K562 (cell line): Measurements from ENCODE around the gene LAMA5. TPM values are rescaled to one million over a fixed set of nuclear protein-coding genes. Genes with fewer than 3 reads are reported as not detected.

Experiments
- CREB3 ChIP-seq: fragments of 450-650 bp; conservative IDR thresholded peaks from 2 replicates; pipeline ENCODE4 v1.6.1; 2016; ENCODE audit warnings: missing genetic modification characterization, low read depth, mild to moderate bottlenecking, missing compliant biosample characterization, moderate library complexity
- E4F1 ChIP-seq: fragments of 250-450 bp; sonication (Bioruptor Pico); IDR thresholded peaks from 2 replicates; pipeline ENCODE4 v1.5.0; 2021; ENCODE audit warnings: mild to moderate bottlenecking, borderline replicate concordance
- HDAC8 ChIP-seq: fragments of 450-650 bp; IDR thresholded peaks from 2 replicates; pipeline ENCODE4 v1.6.1; 2016; ENCODE audit warnings: mild to moderate bottlenecking, missing genetic modification characterization, moderate library complexity, missing compliant biosample characterization
- HNRNPLL ChIP-seq: fragments of 200-400 bp; formaldehyde crosslinking; IDR thresholded peaks from 2 replicates; pipeline ENCODE4 v1.6.1; 2017; ENCODE audit warnings: low read length, low read depth, mild to moderate bottlenecking; ENCODE audit not compliant: poor library complexity, severe bottlenecking
- HNRNPUL1 ChIP-seq: fragments of 200-400 bp; formaldehyde crosslinking; IDR thresholded peaks from 2 replicates; pipeline ENCODE4 v1.6.1; 2017; ENCODE audit warnings: low read length
- HSF4 ChIP-seq: fragments of 250-450 bp; sonication (Bioruptor Pico); IDR thresholded peaks from 2 replicates; pipeline ENCODE4 v2.1.2; 2022; ENCODE audit warnings: mild to moderate bottlenecking, moderate library complexity, borderline replicate concordance
- NR2F6 ChIP-seq: fragments of 450-650 bp; formaldehyde crosslinking; IDR thresholded peaks from 2 replicates; pipeline ENCODE4 v1.4.0; 2020; ENCODE audit warnings: mild to moderate bottlenecking
- POLR2AphosphoS2 ChIP-seq: IDR thresholded peaks from 2 replicates; pipeline ENCODE4 v1.6.1; 2012; ENCODE audit warnings: low read length, improper control_type of control experiment
- PURB ChIP-seq: sonication (generic); formaldehyde crosslinking; IDR thresholded peaks from 2 replicates; pipeline ENCODE4 v1.9.0; 2021; ENCODE audit warnings: low read depth, mild to moderate bottlenecking, missing genetic modification reagents
- SIN3A ChIP-seq, 2 experiments: fragments of 150-350 bp in 1 of 2; IDR thresholded peaks; 2 replicates each; pipeline ENCODE4 v1.6.1; 2011 to 2016; ENCODE audit warnings: borderline replicate concordance in 2 of 2, low read depth in 2 of 2, low read length in 2 of 2, mild to moderate bottlenecking in 2 of 2, moderate library complexity in 2 of 2; ENCODE audit not compliant: control insufficient read depth in 1 of 2
- SNIP1 ChIP-seq: fragments of 450-650 bp; IDR thresholded peaks from 2 replicates; pipeline ENCODE4 v1.7.1; 2017; ENCODE audit warnings: low read depth, mild to moderate bottlenecking
- TAL1 ChIP-seq: fragments of 450-650 bp; IDR thresholded peaks from 2 replicates; pipeline ENCODE4 v1.6.1; 2016; ENCODE audit warnings: mild to moderate bottlenecking
- TRIM28 ChIP-seq: fragments of 450-650 bp; IDR thresholded peaks from 2 replicates; pipeline ENCODE4 v1.6.1; 2017
- ZFX ChIP-seq: sonication (generic); formaldehyde crosslinking; IDR thresholded peaks from 2 replicates; pipeline ENCODE4 v1.8.0; 2022; ENCODE audit warnings: mild to moderate bottlenecking, missing genetic modification reagents, moderate library complexity
- ZNF830 ChIP-seq: fragments of 250-450 bp; sonication (Bioruptor Pico); IDR thresholded peaks from 2 replicates; pipeline ENCODE4 v1.5.0; 2021; ENCODE audit warnings: mild to moderate bottlenecking
- polyA plus RNA-seq, 8 experiments: library from polyadenylated mRNA; depleted of rRNA in 4 of 8; stranded (reverse) in 5 of 8; unstranded in 3 of 8; fragments of >200 nt; fragmentation: Nextera tagmentation in 2 of 8; fragmentation: Illumina TruSeq in 1 of 8; extraction: Ambion mirVana in 2 of 8; extraction: Trizol in 1 of 8; gene quantifications; 2 replicates each; pipeline versions ENCODE4 v1.2.1 to v1.2.3, GENCODE V29; 2011 to 2014; ENCODE audit warnings: inconsistent platforms in 1 of 8, missing spikeins in 1 of 8
- total RNA-seq, 7 experiments: library from RNA; depleted of rRNA in 6 of 7; stranded (reverse); fragments of >200 nt in 6 of 7; fragmentation: Illumina TruSeq in 2 of 7; extraction: Trizol in 2 of 7; gene quantifications; 2 replicates each; pipeline versions ENCODE4 v1.2.1 to v1.2.3, GENCODE V29; 2011 to 2021; ENCODE audit warnings: low replicate concordance in 1 of 7
- TF ChIP-seq, protein P1 (sequence below): fragments of 450-650 bp; IDR thresholded peaks from 2 replicates; pipeline ENCODE4 v1.6.1; 2016; ENCODE audit warnings: antibody characterized with exemption
- TF ChIP-seq, protein P2 (sequence below): sonication (generic); formaldehyde crosslinking; IDR thresholded peaks from 2 replicates; pipeline ENCODE4 v1.8.1; 2023; ENCODE audit warnings: mild to moderate bottlenecking, missing genetic modification reagents
- TF ChIP-seq, protein P3 (sequence below): fragments of 450-650 bp; formaldehyde crosslinking; IDR thresholded peaks from 2 replicates; pipeline ENCODE4 v1.4.0; 2020; ENCODE audit warnings: mild to moderate bottlenecking

Gene LAMA5
- total and polyA plus RNA-seq, 9 of the 15 experiments (the other 6 are each of a cell fraction or from before 2014, with no cell fraction given) = 0.31 to 101 (median 7.8) TPM

- no peak for TF ChIP-seq E4F1 (CRISPR knock-in tag)
- TF ChIP-seq TRIM28 = no peak
- TF ChIP-seq NR2F6 (CRISPR knock-in tag) = no peak
- no peak for TF ChIP-seq ZFX
- no peak for TF ChIP-seq TAL1
- TF ChIP-seq, protein P1, sequence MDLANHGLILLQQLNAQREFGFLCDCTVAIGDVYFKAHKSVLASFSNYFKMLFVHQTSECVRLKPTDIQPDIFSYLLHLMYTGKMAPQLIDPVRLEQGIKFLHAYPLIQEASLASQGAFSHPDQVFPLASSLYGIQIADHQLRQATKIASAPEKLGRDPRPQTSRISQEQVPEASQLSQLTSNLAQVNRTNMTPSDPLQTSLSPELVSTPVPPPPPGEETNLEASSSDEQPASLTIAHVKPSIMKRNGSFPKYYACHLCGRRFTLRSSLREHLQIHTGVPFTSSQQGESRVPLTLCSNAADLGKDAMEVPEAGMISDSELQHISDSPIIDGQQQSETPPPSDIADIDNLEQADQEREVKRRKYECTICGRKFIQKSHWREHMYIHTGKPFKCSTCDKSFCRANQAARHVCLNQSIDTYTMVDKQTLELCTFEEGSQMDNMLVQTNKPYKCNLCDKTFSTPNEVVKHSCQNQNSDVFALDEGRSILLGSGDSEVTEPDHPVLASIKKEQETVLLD = no peak
- TF ChIP-seq PURB (CRISPR knock-in tag) = no peak
- TF ChIP-seq, protein P2, sequence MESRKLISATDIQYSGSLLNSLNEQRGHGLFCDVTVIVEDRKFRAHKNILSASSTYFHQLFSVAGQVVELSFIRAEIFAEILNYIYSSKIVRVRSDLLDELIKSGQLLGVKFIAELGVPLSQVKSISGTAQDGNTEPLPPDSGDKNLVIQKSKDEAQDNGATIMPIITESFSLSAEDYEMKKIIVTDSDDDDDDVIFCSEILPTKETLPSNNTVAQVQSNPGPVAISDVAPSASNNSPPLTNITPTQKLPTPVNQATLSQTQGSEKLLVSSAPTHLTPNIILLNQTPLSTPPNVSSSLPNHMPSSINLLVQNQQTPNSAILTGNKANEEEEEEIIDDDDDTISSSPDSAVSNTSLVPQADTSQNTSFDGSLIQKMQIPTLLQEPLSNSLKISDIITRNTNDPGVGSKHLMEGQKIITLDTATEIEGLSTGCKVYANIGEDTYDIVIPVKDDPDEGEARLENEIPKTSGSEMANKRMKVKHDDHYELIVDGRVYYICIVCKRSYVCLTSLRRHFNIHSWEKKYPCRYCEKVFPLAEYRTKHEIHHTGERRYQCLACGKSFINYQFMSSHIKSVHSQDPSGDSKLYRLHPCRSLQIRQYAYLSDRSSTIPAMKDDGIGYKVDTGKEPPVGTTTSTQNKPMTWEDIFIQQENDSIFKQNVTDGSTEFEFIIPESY (CRISPR knock-in tag) = no peak
- 0 out of 2 replicates have a peak, but pooled peaks have one; percentile 10 for TF ChIP-seq POLR2AphosphoS2
- TF ChIP-seq HNRNPUL1 = peak; percentile 67; the same call in 1 of the 2 replicates
- no peak for TF ChIP-seq ZNF830
- no peak for TF ChIP-seq HSF4 (CRISPR knock-in tag)
- TF ChIP-seq SIN3A (IDR thresholded peaks at IDR 0.05; ENCODE audit: borderline replicate concordance in 2 of 2, control insufficient read depth in 1 of 2, low read depth in 2 of 2, low read length in 2 of 2) = no peak
- no peak for TF ChIP-seq HNRNPLL
- no peak for TF ChIP-seq HDAC8 (tag)
- TF ChIP-seq CREB3 = no peak
- no peak for TF ChIP-seq SNIP1
- TF ChIP-seq, protein P3, sequence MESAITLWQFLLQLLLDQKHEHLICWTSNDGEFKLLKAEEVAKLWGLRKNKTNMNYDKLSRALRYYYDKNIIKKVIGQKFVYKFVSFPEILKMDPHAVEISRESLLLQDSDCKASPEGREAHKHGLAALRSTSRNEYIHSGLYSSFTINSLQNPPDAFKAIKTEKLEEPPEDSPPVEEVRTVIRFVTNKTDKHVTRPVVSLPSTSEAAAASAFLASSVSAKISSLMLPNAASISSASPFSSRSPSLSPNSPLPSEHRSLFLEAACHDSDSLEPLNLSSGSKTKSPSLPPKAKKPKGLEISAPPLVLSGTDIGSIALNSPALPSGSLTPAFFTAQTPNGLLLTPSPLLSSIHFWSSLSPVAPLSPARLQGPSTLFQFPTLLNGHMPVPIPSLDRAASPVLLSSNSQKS (CRISPR knock-in tag) = no peak
These were observed 21.9 kb upstream of the LAMA5 start (continued) for GRCh38 chr20:62388839-62389600.
